Coronary artery (tissue), 2 donors: ENCODE data around the gene PPP2R5D.

ENCODE experiments used
- DNase-seq: peaks from one replicate; pipeline ENCODE4 v3.0.0-alpha.2; 2017; ENCODE audit warnings: low spot score
- H3K27ac ChIP-seq, 2 donors: fragments of 200-600 bp; sonication (generic); one replicate each; pipeline ENCODE4 v1.5.1; 2016 to 2019
- H3K4me3 ChIP-seq: fragments of 200-600 bp; sonication (generic); 2 replicates; pipeline ENCODE4 v1.5.1; 2016; ENCODE audit warnings: mild to moderate bottlenecking, moderate library complexity
- CTCF ChIP-seq: fragments of 200-600 bp; sonication (generic); IDR thresholded peaks from one replicate; pipeline ENCODE4 v1.5.1; 2019; ENCODE audit warnings: antibody characterized with exemption

PPP2R5D gene

DNA sequence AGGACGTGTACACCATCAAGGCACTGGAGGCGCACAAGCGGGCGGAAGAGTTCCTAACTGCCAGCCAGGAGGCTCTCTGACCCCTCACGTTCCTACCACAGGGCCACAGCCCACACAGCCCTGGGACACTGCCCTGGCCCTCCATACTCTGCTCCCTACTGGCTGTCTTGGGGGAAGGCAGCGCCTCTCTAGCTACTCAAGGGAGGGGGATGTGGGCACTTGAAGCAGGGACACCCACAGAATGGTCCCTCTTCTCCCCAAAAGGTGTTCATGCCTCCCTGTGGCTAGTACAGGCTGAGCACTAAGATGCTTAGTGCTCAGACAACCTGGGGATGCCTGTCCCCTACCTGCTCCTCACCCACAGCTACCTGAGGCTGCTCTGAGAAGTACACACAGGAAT, 26.8 kb downstream of the PPP2R5D start:
- DNase-seq, result no peak
- no peak overlapping the region for H3K4me3 ChIP-seq
- no peak overlapping the region for H3K27ac ChIP-seq
- TF ChIP-seq CTCF, result no peak

DNA sequence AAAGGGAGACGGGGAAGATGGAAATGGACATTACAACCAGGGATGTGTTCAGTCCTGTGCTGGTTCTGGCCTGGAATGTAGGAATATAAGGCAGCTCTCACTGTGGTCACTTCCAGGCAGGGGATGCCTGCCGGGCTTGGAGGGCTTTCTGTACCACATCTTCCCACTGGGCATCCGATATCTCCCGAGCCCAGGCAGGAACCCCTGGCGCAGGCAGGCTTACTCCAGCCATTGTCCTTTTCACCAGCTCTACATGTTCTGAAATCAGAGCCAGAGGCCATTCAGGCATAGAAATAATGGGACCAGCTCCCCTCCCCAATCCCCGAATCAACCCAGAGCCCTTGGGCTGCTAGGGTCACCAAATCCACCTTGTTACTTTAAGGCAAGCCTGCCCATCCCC, 28.0 kb downstream of the PPP2R5D start:
- TF ChIP-seq CTCF, result no peak
- Histone ChIP-seq H3K4me3 (peak overlapping the region; percentile 89), H3K27ac (no peak overlapping the region)
- no peak for DNase-seq

- Histone ChIP-seq H3K4me3 (peak overlapping the region; percentile 89), H3K27ac (peak overlapping the region; percentile 55 to 82)
- no peak for DNase-seq
- no peak for TF ChIP-seq CTCF
Measured at GRCh38 chr6:43013097-43013842, 28.9 kb downstream of the PPP2R5D start.

GRCh38 chr6:43013843-43014433, 29.6 kb downstream of the PPP2R5D start, which contains the start of the genes KLHDC3 and MEA1:
Gene KLHDC3, plus strand, starts transcription at chr6:43014249. Its CDS starts 2,944 bp downstream, at chr6:43017193.
Gene MEA1, minus strand, starts transcription at chr6:43013946. Its CDS starts 133 bp downstream, at chr6:43013813.
- peak within 1 kb of the TSS; percentile 70 to 91 for H3K27ac ChIP-seq
- DNase-seq, result peak; percentile 100
- H3K4me3 ChIP-seq, result peak within 1 kb of the TSS; percentile 89
- TF ChIP-seq CTCF, result no peak

- Histone ChIP-seq H3K4me3 (peak overlapping the region; percentile 89), H3K27ac (peak overlapping the region; percentile 70 to 91)
- TF ChIP-seq CTCF, result no peak
- no peak for DNase-seq
Measured at GRCh38 chr6:43014434-43014909, 30.1 kb downstream of the PPP2R5D start.

DNA sequence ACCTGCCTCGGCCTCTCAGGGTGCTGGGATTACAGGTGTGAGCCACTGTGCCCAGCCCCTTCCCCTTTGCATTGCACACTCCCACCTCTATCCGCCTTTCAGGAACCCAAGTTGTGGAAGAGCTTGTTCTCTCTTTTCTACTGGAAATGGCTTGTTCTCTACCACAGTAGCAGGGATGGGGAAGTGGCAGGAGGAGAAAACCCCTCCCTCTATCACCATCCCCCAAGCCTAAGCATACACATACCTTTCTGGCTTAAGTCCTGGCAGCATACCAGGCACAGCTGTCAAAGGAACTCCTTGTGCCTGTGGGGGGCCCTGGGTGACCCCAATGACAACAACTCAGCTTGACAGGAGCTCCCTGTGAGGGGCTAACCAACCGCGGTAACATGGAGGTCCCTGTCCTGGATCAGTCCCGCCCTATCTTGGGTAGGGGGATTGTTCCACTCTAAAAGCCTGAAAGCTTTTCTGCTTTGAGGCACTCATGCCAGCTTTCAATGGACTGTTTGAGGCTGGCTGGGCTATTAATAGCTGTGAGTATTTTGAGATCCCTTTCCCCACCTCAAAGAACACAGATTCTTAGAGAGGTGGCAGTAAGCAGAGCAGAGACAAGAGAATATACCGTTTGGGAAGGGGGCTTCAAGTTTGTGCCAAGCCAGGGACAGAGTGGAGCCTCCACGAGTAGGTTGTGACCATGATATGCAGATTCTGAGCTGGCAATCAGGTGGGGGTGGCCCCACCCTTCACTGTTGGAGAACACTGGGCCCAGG, 32.0 kb downstream of the PPP2R5D start:
- Histone ChIP-seq H3K4me3 (peak overlapping the region; percentile 48), H3K27ac (peak overlapping the region in 1 of 2 donors; percentile 53)
- no peak for DNase-seq
- TF ChIP-seq CTCF, result no peak
